ENCODE results near the gene CTBP2. TPM values are rescaled to one million over a fixed set of nuclear protein-coding genes. Genes with fewer than 3 reads are reported as not detected.
A peak's percentile ranks its signal among the peaks of the same experiment; 100 is the strongest.

Gene CTBP2
- total RNA-seq, 3 donors from 2014 or later = 53.1 to 91.2 (median 65.9) TPM

DNA sequence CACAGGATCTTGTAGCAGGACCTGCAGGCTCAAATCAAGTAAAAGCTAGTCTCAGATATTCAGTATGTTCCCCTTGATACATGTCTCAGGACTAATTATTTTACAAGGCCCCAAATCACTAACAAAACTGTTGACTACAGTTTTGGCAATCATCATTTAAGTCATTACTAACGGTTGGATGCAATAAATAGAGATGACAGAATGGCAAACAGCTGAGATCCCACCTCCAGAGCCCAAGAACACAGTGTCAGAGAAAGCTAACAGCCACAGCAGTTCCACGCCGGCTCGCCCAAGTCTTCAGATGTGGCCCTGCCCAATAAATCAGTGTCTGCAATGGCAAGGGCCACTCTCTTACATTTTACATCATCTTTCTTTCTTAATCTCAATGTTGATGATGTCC lies 87.6 kb downstream of the CTBP2 start:
- Histone ChIP-seq H3K4me3 (no peak overlapping the region), H3K27me3 (no peaks in the 10 kb centered on the region), H3K27ac (no peak overlapping the region), H3K36me3 (no peaks in the 10 kb centered on the region), H3K9me3 (no peaks in the 10 kb centered on the region), H3K4me1 (no peaks in the 10 kb centered on the region)
- TF ChIP-seq, protein P1, sequence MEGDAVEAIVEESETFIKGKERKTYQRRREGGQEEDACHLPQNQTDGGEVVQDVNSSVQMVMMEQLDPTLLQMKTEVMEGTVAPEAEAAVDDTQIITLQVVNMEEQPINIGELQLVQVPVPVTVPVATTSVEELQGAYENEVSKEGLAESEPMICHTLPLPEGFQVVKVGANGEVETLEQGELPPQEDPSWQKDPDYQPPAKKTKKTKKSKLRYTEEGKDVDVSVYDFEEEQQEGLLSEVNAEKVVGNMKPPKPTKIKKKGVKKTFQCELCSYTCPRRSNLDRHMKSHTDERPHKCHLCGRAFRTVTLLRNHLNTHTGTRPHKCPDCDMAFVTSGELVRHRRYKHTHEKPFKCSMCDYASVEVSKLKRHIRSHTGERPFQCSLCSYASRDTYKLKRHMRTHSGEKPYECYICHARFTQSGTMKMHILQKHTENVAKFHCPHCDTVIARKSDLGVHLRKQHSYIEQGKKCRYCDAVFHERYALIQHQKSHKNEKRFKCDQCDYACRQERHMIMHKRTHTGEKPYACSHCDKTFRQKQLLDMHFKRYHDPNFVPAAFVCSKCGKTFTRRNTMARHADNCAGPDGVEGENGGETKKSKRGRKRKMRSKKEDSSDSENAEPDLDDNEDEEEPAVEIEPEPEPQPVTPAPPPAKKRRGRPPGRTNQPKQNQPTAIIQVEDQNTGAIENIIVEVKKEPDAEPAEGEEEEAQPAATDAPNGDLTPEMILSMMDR (IDR thresholded peaks at IDR 0.05) = no peak
- no peak for TF ChIP-seq POLR2AphosphoS5 (IDR thresholded peaks at IDR 0.05)
- no peak for TF ChIP-seq POLR2A (IDR thresholded peaks at IDR 0.05)
- no peak for DNase-seq (ENCODE audit: low spot score in 2 of 2)
- intact Hi-C loops (cut with DNase I; ENCODE audit: low total_unique reads) = no loop called here

DNA sequence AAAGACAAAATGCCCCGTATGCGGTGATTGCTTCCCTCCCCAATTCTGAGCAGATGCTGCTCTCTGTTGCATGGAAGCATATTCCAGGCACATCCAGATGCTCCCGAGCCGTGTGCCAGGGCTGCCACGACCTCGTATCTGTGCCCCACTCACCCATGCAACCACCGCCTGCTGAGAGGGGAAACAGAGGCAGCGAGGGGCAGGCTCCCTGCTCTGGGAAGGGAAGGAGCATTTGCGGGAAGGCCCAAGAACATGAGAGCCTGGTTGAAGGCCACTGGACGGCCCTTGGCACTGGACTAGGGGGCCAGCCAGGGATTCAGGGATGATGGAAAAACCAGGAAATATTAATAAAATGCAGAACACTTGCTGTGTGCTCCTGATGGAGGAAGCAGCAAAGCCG lies 89.4 kb downstream of the CTBP2 start:
- Histone ChIP-seq H3K27me3 (no peaks in the 10 kb centered on the region), H3K4me1 (no peaks in the 10 kb centered on the region), H3K9me3 (no peaks in the 10 kb centered on the region), H3K4me3 (no peak overlapping the region), H3K27ac (no peak overlapping the region), H3K36me3 (no peaks in the 10 kb centered on the region)
- DNase-seq (ENCODE audit: low spot score in 2 of 2) = no peak
- TF ChIP-seq, protein P1 (IDR thresholded peaks at IDR 0.05) = no peak
- TF ChIP-seq POLR2A (IDR thresholded peaks at IDR 0.05) (no peak), POLR2AphosphoS5 (IDR thresholded peaks at IDR 0.05) (no peak)
- intact Hi-C loops (cut with DNase I; ENCODE audit: low total_unique reads) = no loop called here

DNA sequence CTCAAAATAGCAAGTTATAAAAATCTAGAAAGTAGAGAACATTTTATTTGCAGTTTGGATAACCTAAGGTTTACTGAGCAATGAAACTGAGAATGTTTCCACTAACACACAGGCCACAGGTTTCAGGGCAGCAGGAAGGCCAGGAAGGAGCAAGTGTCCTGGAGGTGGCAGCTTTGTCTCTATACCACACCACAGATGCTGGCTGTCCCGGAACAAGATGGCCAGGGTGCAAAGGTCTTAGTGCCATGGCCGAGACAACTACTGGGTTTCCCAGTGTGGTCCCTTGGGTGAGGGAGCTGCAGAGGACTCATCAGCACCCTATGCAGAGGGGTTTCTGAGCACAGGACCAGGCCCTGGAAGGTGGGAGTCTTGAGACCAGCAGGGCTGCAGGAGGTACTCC lies 92.0 kb downstream of the CTBP2 start:
- no peaks in the 10 kb centered on the region for H3K27me3 ChIP-seq
- H3K4me1 ChIP-seq = peaks cover 11 to 23% of the 10 kb centered on the region in 2 donors
- no peak overlapping the region for H3K4me3 ChIP-seq
- H3K9me3 ChIP-seq = no peaks in the 10 kb centered on the region
- DNase-seq (ENCODE audit: low spot score in 2 of 2) = no peak
- TF ChIP-seq, protein P1 (IDR thresholded peaks at IDR 0.05) = no peak
- TF ChIP-seq POLR2AphosphoS5 (IDR thresholded peaks at IDR 0.05) (no peak), POLR2A (IDR thresholded peaks at IDR 0.05) (no peak)
- intact Hi-C loops (cut with DNase I; ENCODE audit: low total_unique reads) = no loop called here
- no peaks in the 10 kb centered on the region for H3K36me3 ChIP-seq
- no peak overlapping the region for H3K27ac ChIP-seq

DNA sequence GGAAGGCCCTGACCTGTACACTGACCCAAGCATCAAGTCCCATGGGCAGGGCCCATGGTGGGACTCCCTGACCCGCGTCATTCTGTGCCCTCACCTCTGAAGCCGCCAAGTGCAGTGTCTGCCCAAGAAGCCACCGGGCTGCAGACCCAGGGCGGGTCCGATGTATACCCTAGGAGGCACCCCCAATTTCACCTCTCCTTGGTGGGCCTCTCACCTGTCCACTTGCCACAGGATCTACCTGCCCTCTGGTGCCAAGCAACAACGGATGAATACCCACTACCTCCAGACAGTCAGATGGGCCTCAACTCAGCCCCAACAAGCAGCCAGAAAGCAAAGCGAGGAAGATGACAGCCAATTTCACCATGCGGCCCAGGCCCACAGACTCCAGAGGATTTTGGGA lies 92.6 kb downstream of the CTBP2 start:
- H3K4me1 ChIP-seq = peaks cover 11 to 29% of the 10 kb centered on the region in 2 donors
- H3K27ac ChIP-seq = no peak overlapping the region
- no peaks in the 10 kb centered on the region for H3K9me3 ChIP-seq
- H3K27me3 ChIP-seq = no peaks in the 10 kb centered on the region
- no peak for DNase-seq (ENCODE audit: low spot score in 2 of 2)
- no peak for TF ChIP-seq POLR2AphosphoS5 (IDR thresholded peaks at IDR 0.05)
- TF ChIP-seq POLR2A (IDR thresholded peaks at IDR 0.05) = no peak
- TF ChIP-seq, protein P1 (IDR thresholded peaks at IDR 0.05) = no peak
- no peak overlapping the region for H3K4me3 ChIP-seq
- no peaks in the 10 kb centered on the region for H3K36me3 ChIP-seq
- intact Hi-C loops (cut with DNase I; ENCODE audit: low total_unique reads) = no loop called here

DNA sequence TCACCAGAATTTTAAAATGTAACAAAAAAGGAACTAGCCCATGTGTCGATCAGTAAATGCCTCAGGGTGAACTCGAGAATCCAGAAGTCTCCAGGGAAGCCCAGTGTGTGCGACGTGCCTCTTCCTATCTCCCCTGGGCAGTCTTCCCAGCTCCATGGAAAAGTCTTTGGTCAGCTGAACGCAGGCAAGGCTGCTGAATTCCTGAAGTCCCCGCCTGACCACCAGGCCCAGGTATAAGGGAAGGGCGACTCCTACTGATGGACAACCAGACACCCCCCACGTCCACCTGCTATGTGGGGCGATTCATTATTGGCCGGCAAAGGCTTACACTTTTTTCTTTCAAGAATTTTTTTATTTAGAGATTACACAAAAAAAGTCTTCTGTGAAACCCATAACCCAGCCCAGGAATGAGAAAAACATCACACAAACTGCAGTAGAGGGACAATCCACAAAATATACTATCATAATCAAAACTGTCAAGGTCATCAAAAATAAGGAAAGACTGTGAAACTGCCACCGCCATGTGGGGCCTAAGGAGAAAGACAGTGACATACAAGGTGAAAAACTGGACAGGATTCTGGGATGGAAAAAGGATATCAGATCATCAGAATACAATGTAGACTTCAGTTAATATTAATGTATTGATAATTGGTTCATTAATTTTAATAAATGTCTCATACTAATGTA lies 93.5 kb downstream of the CTBP2 start:
- Histone ChIP-seq H3K4me3 (no peak overlapping the region), H3K9me3 (no peaks in the 10 kb centered on the region), H3K27ac (peak overlapping the region; percentile 93 to 95), H3K4me1 (peaks cover 11 to 33% of the 10 kb centered on the region in 2 donors), H3K27me3 (no peaks in the 10 kb centered on the region), H3K36me3 (no peaks in the 10 kb centered on the region)
- no peak for DNase-seq (ENCODE audit: low spot score in 2 of 2)
- TF ChIP-seq, protein P1 (IDR thresholded peaks at IDR 0.05) = no peak
- TF ChIP-seq POLR2A (IDR thresholded peaks at IDR 0.05) (no peak), POLR2AphosphoS5 (IDR thresholded peaks at IDR 0.05) (no peak)
- intact Hi-C loops (cut with DNase I; ENCODE audit: low total_unique reads) = no loop called here

Measured in breast epithelium (tissue), 4 donors.